GM18499 (cell line): Measurements from ENCODE around the gene PIEZO1.
"Not testable (repeated sequence)": the region's sequence is repeated elsewhere in the genome, so short reads cannot be mapped to it uniquely, and the experiment has no call there.

Experiments
- ATAC-seq: cut with Tn5 transposase; IDR thresholded peaks from one replicate; pipeline ENCODE4 v1.9.1; 2021; ENCODE audit warnings: moderate number of reproducible peaks; ENCODE audit not compliant: insufficient read depth, unreplicated experiment

PIEZO1 gene

GRCh38 chr16:88785106-88785924 is at the start of gene PIEZO1:
Gene PIEZO1 (minus strand): TSS chr16:88785220. CDS start chr16:88784964, 256 bp downstream.
- no peak for ATAC-seq

GRCh38 chr16:88834670-88835069 is 49.6 kb upstream of the PIEZO1 start:
- ATAC-seq = no peak

GRCh38 chr16:88833086-88833485 is 48.1 kb upstream of the PIEZO1 start:
- no peak for ATAC-seq

GRCh38 chr16:88831838-88832237 is 46.8 kb upstream of the PIEZO1 start:
- no peak for ATAC-seq

GRCh38 chr16:88830783-88831182 is 45.8 kb upstream of the PIEZO1 start:
- no peak for ATAC-seq

- no peak for ATAC-seq
Observed at GRCh38 chr16:88830258-88830657, 45.2 kb upstream of the PIEZO1 start.

- ATAC-seq = no peak
Observed at GRCh38 chr16:88828711-88829110, 43.7 kb upstream of the PIEZO1 start.

- ATAC-seq = no peak
Observed at GRCh38 chr16:88827727-88828126, 42.7 kb upstream of the PIEZO1 start.

- no peak for ATAC-seq
Observed at GRCh38 chr16:88826070-88826840, 41.2 kb upstream of the PIEZO1 start.

GRCh38 chr16:88825146-88825545 is 40.1 kb upstream of the PIEZO1 start:
- ATAC-seq = no peak

GRCh38 chr16:88824256-88825077 is 39.4 kb upstream of the PIEZO1 start:
- ATAC-seq = no peak

GRCh38 chr16:88823646-88824045 is 38.6 kb upstream of the PIEZO1 start:
- not testable (repeated sequence) for ATAC-seq

GRCh38 chr16:88822281-88823040 is 37.4 kb upstream of the PIEZO1 start:
- ATAC-seq = no peak

- no peak for ATAC-seq
Observed at GRCh38 chr16:88821168-88821850, 36.3 kb upstream of the PIEZO1 start.

GRCh38 chr16:88820385-88821025 is 35.5 kb upstream of the PIEZO1 start:
- ATAC-seq = no peak

GRCh38 chr16:88819126-88819525 is 34.1 kb upstream of the PIEZO1 start:
- no peak for ATAC-seq

GRCh38 chr16:88818575-88818874 is 33.5 kb upstream of the PIEZO1 start:
- no peak for ATAC-seq

- ATAC-seq = no peak
Observed at GRCh38 chr16:88817785-88818574, 33.0 kb upstream of the PIEZO1 start.
